WERI-Rb-1 (cell line): ENCODE data around the gene BTBD10.
"Not testable (repeated sequence)": the region's sequence is repeated elsewhere in the genome, so short reads cannot be mapped to it uniquely, and the experiment has no call there.

Experiments used
- DNase-seq: peaks from one replicate; pipeline ENCODE4 v3.0.0-alpha.2; 2020
- H3K27ac ChIP-seq: fragments of 250-450 bp; sonication (Bioruptor Pico); 2 replicates; pipeline ENCODE4 v1.5.1; 2020; ENCODE audit warnings: mild to moderate bottlenecking, moderate library complexity
- H3K27me3 ChIP-seq: fragments of 250-450 bp; sonication (Bioruptor Pico); 2 replicates; pipeline ENCODE4 v1.5.1; 2021; ENCODE audit warnings: mild to moderate bottlenecking, low read depth, moderate library complexity; ENCODE audit not compliant: insufficient read depth, severe bottlenecking
- H3K36me3 ChIP-seq: fragments of 250-450 bp; sonication (Bioruptor Pico); 2 replicates; pipeline ENCODE4 v1.5.1; 2020; ENCODE audit warnings: mild to moderate bottlenecking, moderate library complexity
- H3K4me3 ChIP-seq: 2 replicates; pipeline ENCODE4 v1.5.1; 2011; ENCODE audit warnings: low read depth, mild to moderate bottlenecking, control low read depth, low read length
- H3K9me3 ChIP-seq: fragments of 250-450 bp; sonication (Bioruptor Pico); 2 replicates; pipeline ENCODE4 v1.5.1; 2021; ENCODE audit warnings: mild to moderate bottlenecking, moderate library complexity; ENCODE audit not compliant: severe bottlenecking
- CTCF ChIP-seq: IDR thresholded peaks from 2 replicates; pipeline ENCODE4 v1.5.1; 2011; ENCODE audit warnings: low read depth, mild to moderate bottlenecking, control low read depth, inconsistent platforms, low read length

Gene BTBD10

GRCh38 chr11:13429288-13429687 lies 33.7 kb downstream of the BTBD10 start:
- DNase-seq = no peak
- Histone ChIP-seq H3K4me3 (no peak overlapping the region), H3K9me3 (no peaks in the 10 kb centered on the region), H3K27me3 (no peaks in the 10 kb centered on the region), H3K27ac (no peak overlapping the region), H3K36me3 (no peaks in the 10 kb centered on the region)
- no peak for TF ChIP-seq CTCF

GRCh38 chr11:13427440-13427839 lies 35.6 kb downstream of the BTBD10 start:
- H3K4me3 ChIP-seq = no peak overlapping the region
- TF ChIP-seq CTCF = no peak
- no peak overlapping the region for H3K27ac ChIP-seq
- no peaks in the 10 kb centered on the region for H3K27me3 ChIP-seq
- H3K9me3 ChIP-seq = no peaks in the 10 kb centered on the region
- no peaks in the 10 kb centered on the region for H3K36me3 ChIP-seq
- DNase-seq = no peak

GRCh38 chr11:13423372-13423771 lies 39.6 kb downstream of the BTBD10 start:
- H3K36me3 ChIP-seq = no peaks in the 10 kb centered on the region; the same call in 1 of the 2 replicates
- no peak overlapping the region for H3K4me3 ChIP-seq
- no peaks in the 10 kb centered on the region for H3K9me3 ChIP-seq
- no peak for TF ChIP-seq CTCF
- DNase-seq = no peak
- no peak overlapping the region for H3K27ac ChIP-seq
- no peaks in the 10 kb centered on the region for H3K27me3 ChIP-seq

GRCh38 chr11:13421561-13421960 lies 41.5 kb downstream of the BTBD10 start:
- Histone ChIP-seq H3K27me3 (no peaks in the 10 kb centered on the region), H3K9me3 (no peaks in the 10 kb centered on the region), H3K36me3 (peaks cover 4% of the 10 kb centered on the region; the same call in 1 of the 2 replicates), H3K27ac (no peak overlapping the region), H3K4me3 (no peak overlapping the region)
- no peak for TF ChIP-seq CTCF
- no peak for DNase-seq

- TF ChIP-seq CTCF = no peak
- DNase-seq = no peak
- no peaks in the 10 kb centered on the region for H3K9me3 ChIP-seq
- H3K4me3 ChIP-seq = no peak overlapping the region
- H3K36me3 ChIP-seq = peaks cover 16% of the 10 kb centered on the region
- H3K27ac ChIP-seq = no peak overlapping the region
- no peaks in the 10 kb centered on the region for H3K27me3 ChIP-seq
Observed at GRCh38 chr11:13415201-13415600, 47.8 kb downstream of the BTBD10 start.

GRCh38 chr11:13405220-13405619 lies 57.8 kb downstream of the BTBD10 start:
- DNase-seq = no peak
- TF ChIP-seq CTCF = no peak
- H3K4me3 ChIP-seq = no peak overlapping the region
- no peaks in the 10 kb centered on the region; the same call in none of the 2 replicates for H3K36me3 ChIP-seq
- H3K27ac ChIP-seq = no peak overlapping the region
- no peaks in the 10 kb centered on the region for H3K9me3 ChIP-seq
- no peaks in the 10 kb centered on the region for H3K27me3 ChIP-seq

- not testable (repeated sequence) for H3K27ac ChIP-seq, H3K9me3 ChIP-seq, H3K36me3 ChIP-seq, H3K27me3 ChIP-seq, H3K4me3 ChIP-seq, DNase-seq
Observed at GRCh38 chr11:13398335-13398734, 64.7 kb downstream of the BTBD10 start.
